HEK293 (cell line): ENCODE measurements around the gene PDGFD.

ENCODE experiments used
- CTCF ChIA-PET: fragments of 350-600 bp; formaldehyde crosslinking; extraction: SDS; loops from one replicate; lab custom pipeline; 2021; ENCODE audit warnings: antibody characterized with exemption; lab: Yijun Ruan, JAX
- POLR2A ChIA-PET: fragments of 300-600 bp; formaldehyde crosslinking; extraction: SDS; loops from one replicate; lab custom pipeline; 2020; ENCODE audit warnings: antibody characterized with exemption, inconsistent platforms; lab: Yijun Ruan, JAX
- H3K27ac ChIP-seq: fragments of 200-500 bp; sonication (Bioruptor generic); 2 replicates; pipeline ENCODE4 v1.5.1; 2014; ENCODE audit warnings: low read depth, low read length, control low read depth, inconsistent platforms; ENCODE audit errors: extremely low read depth
- H3K36me3 ChIP-seq, 2 experiments: fragments of 200-500 bp in 1 of 2; sonication (Bioruptor generic) in 1 of 2; 1 replicate in 1 of 2; 2 replicates in 1 of 2; pipeline ENCODE4 v1.5.1; 2014 to 2017; ENCODE audit warnings: inconsistent platforms in 2 of 2, low read length in 2 of 2; ENCODE audit not compliant: control insufficient read depth in 2 of 2, insufficient read depth in 1 of 2
- H3K4me1 ChIP-seq: fragments of 200-500 bp; sonication (Bioruptor generic); 2 replicates; pipeline ENCODE4 v1.5.1; 2014; ENCODE audit warnings: mild to moderate bottlenecking, low read length, inconsistent platforms; ENCODE audit not compliant: control insufficient read depth, insufficient read depth
- H3K4me3 ChIP-seq: 2 replicates; pipeline ENCODE4 v1.5.1; 2011; ENCODE audit warnings: low read depth, mild to moderate bottlenecking, control low read depth, low read length, moderate library complexity
- H3K9me3 ChIP-seq: fragments of 200-500 bp; sonication (Bioruptor generic); 2 replicates; pipeline ENCODE4 v1.5.1; 2014; ENCODE audit warnings: low read depth, low read length, inconsistent platforms; ENCODE audit not compliant: control insufficient read depth, insufficient read depth
- BCL11A ChIP-seq: fragments of 450-650 bp; formaldehyde crosslinking; IDR thresholded peaks from 2 replicates; pipeline ENCODE4 v1.5.1; 2016; ENCODE audit warnings: low read depth, missing biosample characterization, missing genetic modification characterization
- BCL11B ChIP-seq: fragments of 450-650 bp; formaldehyde crosslinking; IDR thresholded peaks from 2 replicates; pipeline ENCODE4 v1.5.1; 2016; ENCODE audit warnings: low read depth, missing biosample characterization, missing genetic modification characterization
- ZBTB10 ChIP-seq: fragments of 450-650 bp; formaldehyde crosslinking; IDR thresholded peaks from 2 replicates; pipeline ENCODE4 v1.5.1; 2016; ENCODE audit warnings: missing biosample characterization, missing genetic modification characterization
- ZBTB11 ChIP-seq: fragments of 450-650 bp; formaldehyde crosslinking; conservative IDR thresholded peaks from 2 replicates; pipeline ENCODE4 v1.5.1; 2016; ENCODE audit warnings: low read depth, missing biosample characterization, missing genetic modification characterization
- ZBTB21 ChIP-seq: fragments of 450-650 bp; formaldehyde crosslinking; IDR thresholded peaks from 2 replicates; pipeline ENCODE4 v1.5.1; 2017; ENCODE audit warnings: missing biosample characterization, missing genetic modification characterization
- ZFP37 ChIP-seq: fragments of 450-650 bp; formaldehyde crosslinking; IDR thresholded peaks from 2 replicates; pipeline ENCODE4 v1.5.1; 2016; ENCODE audit warnings: missing biosample characterization, missing genetic modification characterization
- ZNF133 ChIP-seq: fragments of 450-650 bp; formaldehyde crosslinking; IDR thresholded peaks from 2 replicates; pipeline ENCODE4 v1.5.1; 2016; ENCODE audit warnings: missing biosample characterization, missing genetic modification characterization
- ZNF175 ChIP-seq: fragments of 450-650 bp; formaldehyde crosslinking; IDR thresholded peaks from 2 replicates; pipeline ENCODE4 v1.5.1; 2016; ENCODE audit warnings: missing biosample characterization, missing genetic modification characterization
- ZNF354C ChIP-seq: fragments of 450-650 bp; formaldehyde crosslinking; IDR thresholded peaks from 2 replicates; pipeline ENCODE4 v1.5.1; 2016; ENCODE audit warnings: missing biosample characterization, missing genetic modification characterization, low read depth, borderline replicate concordance
- ZNF549 ChIP-seq: fragments of 450-650 bp; IDR thresholded peaks from 2 replicates; pipeline ENCODE4 v1.5.1; 2018; ENCODE audit warnings: missing biosample characterization, missing genetic modification characterization, mild to moderate bottlenecking, inconsistent platforms, moderate library complexity
- ZNF585B ChIP-seq: fragments of 450-650 bp; formaldehyde crosslinking; IDR thresholded peaks from 2 replicates; pipeline ENCODE4 v1.5.1; 2016; ENCODE audit warnings: missing biosample characterization, missing genetic modification characterization
- ZNF76 ChIP-seq: fragments of 450-650 bp; formaldehyde crosslinking; IDR thresholded peaks from 2 replicates; pipeline ENCODE4; 2016; ENCODE audit warnings: low read depth, missing biosample characterization, missing genetic modification characterization, borderline replicate concordance
- TF ChIP-seq, protein P1 (sequence below): fragments of 450-650 bp; formaldehyde crosslinking; IDR thresholded peaks from 2 replicates; pipeline ENCODE4 v1.5.1; 2016; ENCODE audit warnings: missing biosample characterization, missing genetic modification characterization, borderline replicate concordance

PDGFD gene

DNA sequence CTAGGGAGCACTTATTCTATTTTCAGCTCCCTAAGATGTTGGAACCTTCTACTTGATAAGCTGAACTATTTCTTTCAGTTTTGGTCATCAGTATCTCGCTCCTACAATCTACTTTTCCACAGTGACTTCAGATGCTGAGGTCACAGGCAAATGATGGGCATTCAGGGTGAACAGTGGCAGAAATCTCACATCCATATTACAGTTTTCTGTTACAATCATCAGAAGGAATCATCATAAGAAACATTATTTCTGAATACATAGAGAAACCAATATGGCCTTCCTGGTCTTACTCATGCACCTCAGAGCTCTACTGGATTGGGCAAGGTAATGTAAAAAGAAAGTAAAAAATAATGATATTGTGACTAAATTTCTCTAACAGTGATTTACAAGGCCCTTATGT, 166.9 kb downstream of the PDGFD start:
- Histone ChIP-seq H3K27ac (no peak overlapping the region), H3K4me1 (no peaks in the 10 kb centered on the region), H3K4me3 (no peak overlapping the region)
- no peak for TF ChIP-seq ZNF133 (tag by site-specific recombination)
- TF ChIP-seq ZNF354C = no peak
- TF ChIP-seq, all 188 proteins: peak for 0
- ChIA-PET POLR2A (no interaction called here), CTCF (no interaction called here)
- Histone ChIP-seq H3K36me3 (no peaks in the 10 kb centered on the region), H3K9me3 (no peaks in the 10 kb centered on the region)

DNA sequence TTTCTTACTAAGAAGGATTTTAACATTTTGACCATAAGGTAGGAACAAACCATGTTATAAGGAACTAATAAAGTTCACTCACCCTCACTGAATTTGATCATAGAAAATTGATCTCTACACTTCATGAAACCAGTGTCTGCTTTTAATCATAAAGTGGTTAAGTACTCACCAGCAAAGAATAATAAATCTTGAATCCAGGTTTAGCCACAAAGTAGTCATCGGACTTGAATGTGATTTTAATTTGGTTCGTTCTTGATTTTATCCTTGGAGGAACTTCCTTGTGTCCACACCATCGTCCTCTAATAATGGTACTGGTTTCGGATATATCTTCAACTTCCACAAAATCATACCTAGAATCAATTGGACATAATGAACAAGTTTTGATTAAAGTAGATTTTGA, 168.1 kb downstream of the PDGFD start:
- H3K27ac ChIP-seq = no peak overlapping the region
- ChIA-PET POLR2A (no interaction called here), CTCF (no interaction called here)
- TF ChIP-seq ZBTB10 (tag by site-specific recombination) = no peak
- TF ChIP-seq, protein P1, sequence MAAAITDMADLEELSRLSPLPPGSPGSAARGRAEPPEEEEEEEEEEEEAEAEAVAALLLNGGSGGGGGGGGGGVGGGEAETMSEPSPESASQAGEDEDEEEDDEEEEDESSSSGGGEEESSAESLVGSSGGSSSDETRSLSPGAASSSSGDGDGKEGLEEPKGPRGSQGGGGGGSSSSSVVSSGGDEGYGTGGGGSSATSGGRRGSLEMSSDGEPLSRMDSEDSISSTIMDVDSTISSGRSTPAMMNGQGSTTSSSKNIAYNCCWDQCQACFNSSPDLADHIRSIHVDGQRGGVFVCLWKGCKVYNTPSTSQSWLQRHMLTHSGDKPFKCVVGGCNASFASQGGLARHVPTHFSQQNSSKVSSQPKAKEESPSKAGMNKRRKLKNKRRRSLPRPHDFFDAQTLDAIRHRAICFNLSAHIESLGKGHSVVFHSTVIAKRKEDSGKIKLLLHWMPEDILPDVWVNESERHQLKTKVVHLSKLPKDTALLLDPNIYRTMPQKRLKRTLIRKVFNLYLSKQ (tag by site-specific recombination) = no peak
- TF ChIP-seq BCL11B (tag by site-specific recombination) = no peak
- TF ChIP-seq ZBTB11 (tag by site-specific recombination) = no peak
- H3K9me3 ChIP-seq = no peaks in the 10 kb centered on the region
- no peaks in the 10 kb centered on the region for H3K4me1 ChIP-seq
- H3K36me3 ChIP-seq = no peaks in the 10 kb centered on the region
- H3K4me3 ChIP-seq = no peak overlapping the region

DNA sequence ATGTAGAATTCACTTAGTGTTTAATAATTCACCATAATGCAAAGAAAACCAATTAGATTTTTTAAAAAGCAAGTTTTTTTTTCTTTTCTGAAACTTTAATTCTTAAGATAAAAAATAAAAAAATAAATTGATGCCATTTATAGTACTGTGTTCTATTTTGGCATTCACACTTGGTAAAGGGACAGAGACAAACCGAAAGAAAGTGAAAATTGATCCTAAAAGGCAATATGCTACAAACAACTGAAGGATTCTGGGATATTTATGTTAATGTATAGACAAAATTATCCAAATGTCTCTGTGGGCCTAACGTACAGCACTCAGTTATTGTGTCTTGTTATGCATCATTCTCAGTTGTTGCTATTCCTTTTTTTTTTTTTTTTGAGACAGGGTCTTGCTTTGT, 169.4 kb downstream of the PDGFD start:
- ChIA-PET CTCF (no interaction called here), POLR2A (no interaction called here)
- no peaks in the 10 kb centered on the region for H3K36me3 ChIP-seq
- no peaks in the 10 kb centered on the region for H3K9me3 ChIP-seq
- H3K4me1 ChIP-seq = no peaks in the 10 kb centered on the region
- no peak overlapping the region for H3K4me3 ChIP-seq
- no peak overlapping the region for H3K27ac ChIP-seq
- TF ChIP-seq ZNF585B (no peak), ZNF76 (tag by site-specific recombination) (no peak), ZBTB21 (tag by site-specific recombination) (no peak), ZFP37 (tag by site-specific recombination) (no peak), ZNF549 (tag by site-specific recombination) (no peak), ZNF175 (tag by site-specific recombination) (no peak), BCL11A (no peak)
